ENCODE data around the gene TSPAN4. TPM values are rescaled to one million over a fixed set of nuclear protein-coding genes. Genes with fewer than 3 reads are reported as not detected.
A peak's percentile ranks its signal among the peaks of the same experiment; 100 is the strongest.

The TSPAN4 gene
- total RNA-seq, 1 experiment from 2014 or later = 50.3 TPM

GRCh38 chr11:793556-793955 is 49.1 kb upstream of the TSPAN4 start:
- H3K9ac ChIP-seq (ENCODE audit: low read length) = no peak overlapping the region
- TF ChIP-seq EZH2phosphoT487 (IDR thresholded peaks at IDR 0.05; ENCODE audit: borderline replicate concordance) (no peak), EZH2 (IDR thresholded peaks at IDR 0.05) (no peak), SIN3A (IDR thresholded peaks at IDR 0.05; ENCODE audit: low read depth) (no peak), JUND (IDR thresholded peaks at IDR 0.05) (no peak), CEBPB (IDR thresholded peaks at IDR 0.05; ENCODE audit: low read depth) (no peak), FOSL1 (IDR thresholded peaks at IDR 0.05; ENCODE audit: low read depth) (no peak), CBX3 (IDR thresholded peaks at IDR 0.05; ENCODE audit: low read depth) (no peak), SRF (IDR thresholded peaks at IDR 0.05; ENCODE audit: low read depth) (no peak), ATF3 (IDR thresholded peaks at IDR 0.05) (no peak), SP1 (IDR thresholded peaks at IDR 0.05; ENCODE audit: low read depth) (no peak), ELF1 (IDR thresholded peaks at IDR 0.05; ENCODE audit: borderline replicate concordance, low read depth) (no peak), TCF7L2 (IDR thresholded peaks at IDR 0.05; ENCODE audit: borderline replicate concordance, extremely low read depth, insufficient read depth, insufficient read length) (no peak), POLR2AphosphoS5 (IDR thresholded peaks at IDR 0.05; ENCODE audit: low read depth, low read length) (no peak), POLR2A (IDR thresholded peaks at IDR 0.05; ENCODE audit: borderline replicate concordance, extremely low read depth, insufficient read depth, insufficient read length) (no peak), ZBTB33 (IDR thresholded peaks at IDR 0.05; ENCODE audit: extremely low read depth, insufficient replicate concordance, low read length) (no peak), YY1 (IDR thresholded peaks at IDR 0.05; ENCODE audit: extremely low read depth, insufficient replicate concordance, low read depth, low read length) (no peak), EGR1 (IDR thresholded peaks at IDR 0.05; ENCODE audit: low read depth) (no peak), REST (IDR thresholded peaks at IDR 0.05; ENCODE audit: low read depth) (no peak), MAX (IDR thresholded peaks at IDR 0.05) (no peak), ZFX (IDR thresholded peaks at IDR 0.05) (no peak)
- DNase-seq (ENCODE audit: low read depth, low spot score) = no peak
- ATAC-seq = no peak
- no peak overlapping the region for H3K4me2 ChIP-seq (ENCODE audit: low read length)
- BruUV-seq (replicated peaks) = no TSS peak
- no peaks in the 10 kb centered on the region for H4K20me1 ChIP-seq (ENCODE audit: insufficient read depth)
- ChIA-PET CTCF (no interaction called here), POLR2A (no interaction called here), RAD21 (ENCODE audit: low non-redundant PET in 1 of 2, low total read pairs in 2 of 2, uncharacterized antibody in 2 of 2, unreplicated experiment in 2 of 2) (no interaction called here)
- H3K36me3 ChIP-seq (ENCODE audit: control insufficient read depth in 1 of 2, insufficient read depth in 2 of 2, low read length in 2 of 2) = peaks cover 0 to 4% of the 10 kb centered on the region in 2 experiments; a peak in 1 of 4 replicates
- intact Hi-C loops (cut with micrococcal nuclease) = no loop called here
- H3K4me3 ChIP-seq (replicated peaks in 1 of 2; ENCODE audit: low read depth in 1 of 2, low read length in 2 of 2) = no peak overlapping the region
- no peak overlapping the region for H2AFZ ChIP-seq (ENCODE audit: low read depth, low read length, poor library complexity, severe bottlenecking)
- H3K9me3 ChIP-seq (ENCODE audit: control insufficient read depth in 1 of 2, insufficient read depth in 1 of 2, low read depth in 1 of 2, low read length in 2 of 2) = no peaks in the 10 kb centered on the region
- peak overlapping the region; percentile 29; the same call in 1 of the 2 replicates for H3K27ac ChIP-seq (ENCODE audit: low read depth, low read length)
- peaks cover 20 to 51% of the 10 kb centered on the region in 2 experiments for H3K4me1 ChIP-seq (ENCODE audit: control insufficient read depth in 1 of 2, insufficient read depth in 2 of 2, low read length in 2 of 2)
- no peaks in the 10 kb centered on the region for H3K27me3 ChIP-seq (ENCODE audit: insufficient read depth, low read length)
- H3K9me2 ChIP-seq (ENCODE audit: insufficient read depth) = no peaks in the 10 kb centered on the region
- H3K79me2 ChIP-seq (ENCODE audit: insufficient read depth, low read length) = peaks cover 29% of the 10 kb centered on the region

Measured in HCT116 (cell line).